Suppressor macrophage treated with lipopolysaccharide for 4 hours (primary cell): ENCODE results near the gene TOR4A.

Experiments used
- DNase-seq: peaks from one replicate; pipeline ENCODE4 v3.0.0-alpha.2; 2020

Gene TOR4A

GRCh38 chr9:137307255-137308056 is 29.9 kb downstream of the TOR4A start:
- DNase-seq = peak; percentile 35

GRCh38 chr9:137308057-137308619 is 30.6 kb downstream of the TOR4A start:
- no peak for DNase-seq

- DNase-seq = no peak
Measured at GRCh38 chr9:137309368-137310188, 32.1 kb downstream of the TOR4A start.

DNA sequence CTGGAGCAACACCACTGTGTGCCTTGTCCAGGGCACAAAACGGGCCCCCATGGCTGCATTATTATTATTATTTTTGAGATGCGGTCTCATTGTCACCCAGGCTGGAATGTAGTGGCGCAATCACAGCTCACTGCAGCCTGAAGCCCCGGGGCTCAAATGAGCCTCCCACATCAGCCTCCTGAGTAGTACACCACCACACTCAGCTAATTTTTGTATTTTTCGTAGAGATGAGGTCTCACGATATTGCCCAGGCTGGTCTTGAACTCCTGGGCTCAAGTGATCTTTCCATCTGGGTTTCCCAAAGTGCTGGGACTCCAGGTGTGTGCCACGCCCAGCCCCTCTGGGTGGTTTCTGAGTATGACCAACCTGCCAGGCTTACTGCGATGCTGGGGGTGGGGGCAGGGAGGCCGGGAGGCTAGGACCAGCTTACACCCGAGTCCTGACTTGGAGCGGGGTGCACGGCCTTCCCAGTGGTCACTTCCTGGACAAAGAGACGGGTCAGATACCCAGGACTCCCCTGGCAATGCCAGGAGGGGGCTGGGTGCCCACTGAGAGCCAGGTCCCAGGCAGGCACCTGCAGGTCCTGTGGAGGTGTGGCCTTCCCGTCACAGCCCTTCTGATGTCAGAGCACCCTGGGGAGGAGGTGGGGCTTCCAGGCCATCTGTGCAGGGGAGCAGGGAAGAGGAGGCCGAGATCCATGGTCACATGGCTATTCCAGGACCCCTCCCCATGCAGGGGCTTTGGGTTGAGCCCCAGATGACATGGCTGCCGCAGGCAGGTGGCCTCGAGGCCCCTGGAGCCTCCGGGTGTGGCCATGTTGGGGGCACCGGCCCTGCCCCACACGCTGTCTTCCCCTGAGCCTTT is 32.9 kb downstream of the TOR4A start:
- no peak for DNase-seq

DNA sequence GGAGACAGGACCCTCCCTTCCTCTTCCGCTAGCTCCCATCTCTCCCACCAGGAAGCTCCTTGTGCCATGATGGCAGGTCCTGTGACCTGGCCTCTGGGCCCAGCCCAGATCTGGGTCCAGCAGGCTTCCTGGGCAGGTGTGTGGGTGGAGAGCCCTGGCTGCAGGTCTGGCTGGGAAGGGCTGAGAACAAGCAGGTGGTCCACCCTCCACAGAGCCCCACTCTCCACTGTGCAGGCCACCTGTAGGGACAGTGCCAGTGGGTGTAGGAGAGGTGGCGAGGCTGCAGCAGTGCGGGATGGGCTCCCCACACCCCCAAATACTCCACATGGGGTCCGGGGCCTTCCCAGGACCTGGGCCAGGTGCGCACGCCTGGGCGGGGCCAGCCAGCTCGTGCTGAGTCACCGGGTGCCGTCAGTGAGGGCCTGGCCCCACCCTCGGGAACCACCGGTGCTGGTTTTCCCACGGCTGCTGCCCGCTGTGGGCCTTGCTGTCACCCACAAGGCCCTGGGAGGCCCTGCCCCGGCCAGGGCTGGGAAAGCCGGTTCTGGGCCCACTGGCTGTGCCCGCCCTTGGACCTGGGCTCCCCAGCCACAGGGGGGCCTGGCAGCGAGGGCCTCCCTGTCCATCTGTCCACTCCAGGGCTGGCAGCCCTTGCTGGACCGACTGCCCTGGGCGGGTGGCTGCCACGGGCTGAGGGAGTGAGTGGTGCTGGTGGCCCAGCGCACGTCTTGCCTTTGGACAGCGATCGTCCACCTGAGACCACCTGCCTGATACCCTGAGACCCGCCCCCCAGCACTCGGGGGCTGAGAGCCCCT is 33.9 kb downstream of the TOR4A start:
- DNase-seq = peak; percentile 14

DNA sequence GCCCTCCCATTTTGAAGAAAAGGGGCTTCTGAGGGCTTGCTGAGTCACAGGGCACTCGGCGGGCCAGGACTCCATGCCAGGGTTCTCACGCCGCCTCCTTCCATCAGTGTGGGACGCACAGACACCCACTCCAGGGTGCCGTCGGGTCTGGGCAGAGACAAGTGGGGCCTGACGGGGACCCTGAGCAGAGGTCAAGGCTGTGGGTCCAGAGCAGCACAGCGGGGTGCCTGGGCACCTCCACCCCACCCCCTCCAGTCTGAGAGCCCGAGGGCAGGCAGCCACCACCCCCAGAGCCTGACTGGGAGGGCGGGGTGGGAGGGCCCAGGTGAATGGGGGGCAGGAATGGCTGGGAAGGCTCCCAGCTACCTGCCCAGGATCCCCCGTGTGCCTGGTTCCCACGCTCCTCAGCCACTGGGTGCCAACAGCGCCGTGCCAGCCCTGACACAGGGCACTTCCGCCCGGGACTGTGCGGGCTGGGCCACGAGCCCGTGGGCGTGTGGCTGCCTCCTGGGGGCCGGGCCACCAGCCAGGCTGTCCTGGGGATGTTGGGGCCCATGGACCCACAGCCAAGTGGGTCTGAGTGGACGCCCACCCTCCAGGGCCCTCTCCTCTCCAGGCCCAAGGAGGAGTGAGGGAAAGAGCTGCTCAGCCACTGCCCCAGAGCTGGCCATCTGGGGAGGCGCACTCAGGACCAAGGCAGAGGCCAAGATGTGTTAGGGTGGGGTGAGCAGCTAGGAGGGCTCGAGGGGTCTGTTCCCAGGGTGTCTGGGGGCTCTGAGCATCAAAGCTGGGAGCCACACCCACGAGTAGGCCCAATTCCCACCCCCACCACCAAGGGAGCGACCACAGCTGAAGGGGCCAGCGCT is 34.7 kb downstream of the TOR4A start:
- DNase-seq = no peak

DNA sequence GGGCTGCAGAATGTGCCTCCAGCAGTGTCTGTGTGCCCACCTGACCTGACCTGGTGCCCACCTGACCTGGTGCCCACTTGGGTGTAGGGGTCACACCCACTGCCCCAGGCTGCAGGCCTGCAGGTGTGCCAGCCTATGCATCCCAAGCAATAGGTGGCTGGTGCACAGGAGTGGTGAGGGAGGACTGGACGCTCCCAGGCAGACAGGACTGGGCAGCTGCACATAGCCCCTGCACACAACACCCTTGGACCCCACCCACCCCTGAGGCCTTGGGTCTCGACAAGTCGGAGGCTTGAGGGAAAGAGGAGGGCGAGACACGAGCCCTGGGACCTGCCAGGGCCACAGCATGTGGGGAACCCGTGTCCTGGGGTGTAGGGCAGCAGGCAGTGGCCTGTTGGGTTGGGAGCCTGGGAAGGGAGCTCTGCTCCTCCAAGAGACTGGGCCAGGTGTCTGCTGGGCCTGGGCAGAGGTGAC is 35.4 kb downstream of the TOR4A start:
- DNase-seq = no peak

GRCh38 chr9:137313326-137313936 is 35.9 kb downstream of the TOR4A start:
- no peak for DNase-seq

- DNase-seq = no peak
Measured at GRCh38 chr9:137313956-137314560, 36.5 kb downstream of the TOR4A start.

DNA sequence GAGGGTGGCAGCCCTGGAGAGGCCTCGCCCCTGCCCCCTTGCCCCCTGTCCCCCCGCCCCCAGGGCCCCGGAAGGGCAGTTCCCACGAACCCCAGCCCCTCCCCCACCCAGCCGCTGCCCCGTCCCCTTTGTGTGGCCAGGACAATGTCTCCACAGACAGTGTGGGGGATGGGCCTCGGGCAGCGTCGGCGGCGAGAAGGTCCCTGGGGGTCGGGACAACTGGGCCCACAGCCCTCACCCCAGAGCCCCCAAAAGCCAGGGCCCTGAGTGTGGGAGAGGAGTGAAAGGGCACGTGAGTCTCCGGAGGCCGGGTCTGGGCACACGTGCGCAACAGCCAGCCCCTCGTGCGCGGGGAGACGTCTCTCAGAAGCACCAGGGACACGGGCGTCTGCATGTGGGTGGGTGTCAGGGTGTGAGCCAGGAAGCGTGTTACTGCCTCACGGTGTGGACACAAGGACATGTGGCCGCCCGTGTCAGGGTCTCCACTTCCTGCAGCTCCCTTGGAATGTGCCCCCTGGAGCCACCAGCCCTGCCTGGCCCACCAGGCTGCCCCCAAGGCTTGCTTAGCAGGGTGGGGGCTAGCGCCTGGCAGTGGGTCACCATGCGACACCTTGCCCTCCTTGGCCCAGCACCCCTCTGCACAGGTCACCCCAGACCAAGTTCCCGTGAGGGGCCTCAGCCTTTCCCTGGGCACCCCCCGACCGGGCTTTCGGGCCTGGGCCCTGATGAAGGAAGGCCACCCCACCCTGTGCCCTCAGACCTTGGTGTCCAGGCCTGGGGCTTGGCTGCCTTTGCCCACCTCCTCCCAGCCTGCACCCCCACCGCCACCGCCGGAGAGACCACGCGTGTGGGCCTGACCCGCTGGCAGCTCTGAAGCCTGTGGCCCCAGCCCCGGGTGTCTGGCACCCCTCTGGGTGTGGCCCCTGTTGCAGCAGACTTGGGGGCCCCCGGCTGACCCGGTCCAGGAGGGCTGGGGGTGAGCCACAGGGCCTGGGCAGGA is 37.3 kb downstream of the TOR4A start:
- DNase-seq = no peak

DNA sequence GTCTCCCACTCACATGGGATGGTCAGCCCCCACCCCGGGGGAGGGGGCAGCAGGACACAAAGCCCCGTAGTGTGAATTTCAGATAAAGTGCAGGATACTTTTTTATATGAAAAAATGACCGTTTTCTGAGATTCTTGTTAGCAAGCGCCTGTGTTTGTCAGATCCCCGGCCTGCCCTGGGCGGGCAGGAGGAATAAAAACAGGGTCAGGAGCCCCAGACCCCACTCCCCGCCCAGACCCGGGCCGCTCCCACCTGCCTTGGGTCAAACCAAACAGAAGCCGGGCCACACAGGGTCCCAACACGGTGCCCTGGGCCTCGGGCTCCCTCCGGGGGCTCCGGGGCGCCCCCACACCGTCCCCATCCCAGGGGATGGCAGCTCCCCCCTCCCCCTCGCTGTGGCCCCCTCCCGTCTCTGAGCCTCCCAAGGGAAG is 38.1 kb downstream of the TOR4A start:
- DNase-seq = no peak

- DNase-seq = peak; percentile 53
Measured at GRCh38 chr9:137316012-137316981, 38.8 kb downstream of the TOR4A start.

DNA sequence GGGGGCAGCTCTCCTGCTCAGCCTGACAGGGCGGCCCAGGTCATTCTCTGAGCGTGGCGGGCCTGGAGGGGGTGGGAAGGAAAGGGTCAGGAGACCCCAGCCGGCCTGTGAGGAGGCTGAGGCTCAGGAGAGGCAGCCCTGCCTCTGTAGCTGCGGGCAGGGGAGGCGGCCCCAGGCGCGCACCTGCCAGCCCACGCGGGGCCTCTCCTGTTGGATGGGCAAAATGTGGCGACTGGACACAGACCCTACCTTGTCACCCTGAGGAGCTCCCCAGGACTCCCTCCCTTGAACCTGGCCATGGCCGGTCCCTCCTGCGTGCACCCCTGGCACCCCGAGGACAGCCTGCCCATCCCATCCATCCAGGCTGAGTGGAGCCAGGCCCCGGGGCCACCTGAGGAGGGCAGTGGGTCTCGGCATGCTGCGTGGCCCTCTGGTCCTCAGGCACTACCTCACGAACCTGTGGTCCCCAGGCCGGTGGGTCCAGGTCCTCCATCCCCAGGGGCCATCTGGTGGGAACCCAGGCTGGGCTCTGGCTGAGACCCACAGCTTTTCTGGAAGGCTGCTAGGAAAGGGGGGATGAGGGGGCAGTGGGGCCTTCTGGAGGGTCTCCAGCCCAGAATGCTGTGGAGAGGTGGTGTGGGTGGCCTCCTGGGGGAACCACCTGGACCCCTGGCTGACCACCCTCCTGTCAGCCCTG is 39.6 kb downstream of the TOR4A start:
- DNase-seq = no peak

GRCh38 chr9:137317718-137318511 is 40.4 kb downstream of the TOR4A start:
- no peak for DNase-seq

- DNase-seq = no peak
Measured at GRCh38 chr9:137318602-137319001, 41.1 kb downstream of the TOR4A start.
